SK-N-SH (cell line): Measurements from ENCODE around the gene ESF1. TPM values are rescaled to one million over a fixed set of nuclear protein-coding genes. Genes with fewer than 3 reads are reported as not detected.

Experiments used
- CTCF ChIA-PET: fragments of 300-600, 350-600 bp; formaldehyde crosslinking; extraction: SDS; loops from one replicate; lab custom pipeline; 2021; lab: Yijun Ruan, JAX
- POLR2A ChIA-PET: fragments of 350-600 bp; sonication (Branson Sonifier 250); formaldehyde crosslinking; extraction: SDS; loops from one replicate; lab custom pipeline; 2020; ENCODE audit warnings: antibody characterized with exemption, inconsistent platforms; lab: Yijun Ruan, JAX
- DNase-seq: peaks from one replicate; pipeline ENCODE4 v3.0.0; 2012
- H2AFZ ChIP-seq: fragments of 200-600 bp; sonication (generic); 2 replicates; pipeline ENCODE4 v1.8.1; 2016; ENCODE audit warnings: antibody characterized with exemption, mild to moderate bottlenecking, low read depth
- H3F3A ChIP-seq: fragments of 200-600 bp; sonication (generic); replicated peaks from 2 replicates; pipeline ENCODE3; 2016; ENCODE audit warnings: antibody characterized with exemption, mild to moderate bottlenecking; ENCODE audit not compliant: insufficient read depth
- H3K27ac ChIP-seq, 2 experiments: fragments of 200-500 bp in 1 of 2; fragments of 200-600 bp in 1 of 2; sonication (Bioruptor generic) in 1 of 2; sonication (generic), shearing (Covaris generic) in 1 of 2; 2 replicates each; pipeline versions ENCODE4 v1.5.1 to v1.6.1; 2014 to 2016; ENCODE audit warnings: low read depth in 2 of 2, inconsistent platforms in 1 of 2, low read length in 1 of 2, mild to moderate bottlenecking in 1 of 2, mixed read lengths in 1 of 2
- H3K27me3 ChIP-seq: fragments of 200-600 bp; sonication (generic), shearing (Covaris generic); 2 replicates; pipeline ENCODE4 v1.6.1; 2016; ENCODE audit warnings: mixed run types; ENCODE audit not compliant: insufficient read depth
- H3K36me3 ChIP-seq, 2 experiments: fragments of 200-500 bp in 1 of 2; fragments of 200-600 bp in 1 of 2; sonication (Bioruptor generic) in 1 of 2; sonication (generic) in 1 of 2; replicated peaks in 1 of 2; 2 replicates each; pipeline versions ENCODE3 to v1.5.1; 2014 to 2016; ENCODE audit warnings: low read length in 1 of 2, mild to moderate bottlenecking in 1 of 2; ENCODE audit not compliant: insufficient read depth in 2 of 2, control insufficient read depth in 1 of 2
- H3K4me1 ChIP-seq, 2 experiments: fragments of 200-500 bp in 1 of 2; fragments of 200-600 bp in 1 of 2; sonication (Bioruptor generic) in 1 of 2; sonication (generic), shearing (Covaris generic) in 1 of 2; 2 replicates each; pipeline versions ENCODE4 v1.5.1 to v1.6.1; 2014 to 2016; ENCODE audit warnings: low read depth in 1 of 2, low read length in 1 of 2, mixed run types in 1 of 2; ENCODE audit not compliant: insufficient read depth in 2 of 2, control insufficient read depth in 1 of 2
- H3K4me2 ChIP-seq: fragments of 200-600 bp; sonication (generic), shearing (Covaris generic); 2 replicates; pipeline ENCODE4 v1.6.1; 2017; ENCODE audit warnings: mixed run types
- H3K4me3 ChIP-seq, 2 experiments: fragments of 200-500 bp in 1 of 2; fragments of 200-600 bp in 1 of 2; sonication (Bioruptor generic) in 1 of 2; sonication (generic), shearing (Covaris generic) in 1 of 2; 2 replicates each; pipeline versions ENCODE4 v1.5.1 to v1.8.1; 2014 to 2016; ENCODE audit warnings: low read depth in 2 of 2, inconsistent platforms in 1 of 2, low read length in 1 of 2, mild to moderate bottlenecking in 1 of 2, mixed read lengths in 1 of 2, moderate library complexity in 1 of 2
- H3K79me2 ChIP-seq: fragments of 200-600 bp; sonication (generic); 2 replicates; pipeline ENCODE4 v1.8.1; 2017; ENCODE audit warnings: mild to moderate bottlenecking; ENCODE audit not compliant: insufficient read depth
- H3K9ac ChIP-seq: fragments of 200-600 bp; sonication (generic); 2 replicates; pipeline ENCODE4 v1.6.1; 2017; ENCODE audit warnings: mixed run types
- H3K9me2 ChIP-seq: fragments of 200-600 bp; sonication (generic); 2 replicates; pipeline ENCODE4 v1.6.1; 2017; ENCODE audit warnings: mixed run types
- H3K9me3 ChIP-seq: fragments of 200-600 bp; sonication (generic); 2 replicates; pipeline ENCODE4 v1.6.1; 2017; ENCODE audit warnings: mixed run types, mild to moderate bottlenecking, moderate library complexity
- H4K20me1 ChIP-seq: fragments of 200-600 bp; sonication (generic); 2 replicates; pipeline ENCODE4 v1.6.1; 2017; ENCODE audit warnings: mild to moderate bottlenecking, mixed run types; ENCODE audit not compliant: insufficient read depth
- JUND ChIP-seq: IDR thresholded peaks from 2 replicates; pipeline ENCODE4 v1.4.0; 2012
- NFIC ChIP-seq: IDR thresholded peaks from 2 replicates; pipeline ENCODE4 v1.4.0; 2012; ENCODE audit warnings: borderline replicate concordance
- RAD21 ChIP-seq: IDR thresholded peaks from 2 replicates; pipeline ENCODE4 v1.6.1; 2012; ENCODE audit warnings: mild to moderate bottlenecking, low read length
- RCOR1 ChIP-seq: fragments of 150-350 bp; IDR thresholded peaks from 2 replicates; pipeline ENCODE4 v1.6.1; 2017; ENCODE audit warnings: antibody characterized with exemption, low read length
- RFX5 ChIP-seq: IDR thresholded peaks from 2 replicates; pipeline ENCODE4 v1.6.1; 2012; ENCODE audit warnings: mild to moderate bottlenecking, improper control_type of control experiment, low read length
- RXRA ChIP-seq: IDR thresholded peaks from 2 replicates; pipeline ENCODE4 v1.4.0; 2012; ENCODE audit warnings: low read depth, mild to moderate bottlenecking, borderline replicate concordance
- SIN3A ChIP-seq: IDR thresholded peaks from 2 replicates; pipeline ENCODE4 v1.6.1; 2012; ENCODE audit warnings: low read depth, mild to moderate bottlenecking, low read length, moderate library complexity, borderline replicate concordance
- SMC3 ChIP-seq: IDR thresholded peaks from 2 replicates; pipeline ENCODE4 v1.6.1; 2012; ENCODE audit warnings: low read depth, low read length, improper control_type of control experiment
- TAF1 ChIP-seq: IDR thresholded peaks from 2 replicates; pipeline ENCODE4 v1.6.1; 2012; ENCODE audit warnings: low read depth, mild to moderate bottlenecking, low read length, moderate library complexity, borderline replicate concordance
- TCF12 ChIP-seq: IDR thresholded peaks from 2 replicates; pipeline ENCODE4 v1.4.0; 2012
- YY1 ChIP-seq: IDR thresholded peaks from 2 replicates; pipeline ENCODE4 v1.4.0; 2012; ENCODE audit warnings: low read depth, mild to moderate bottlenecking
- WGBS: methylation state at CpG from one replicate; pipeline ENCODE4 v1.1.6; 2017; ENCODE audit warnings: low lambda C conversion rate; 5-methylcytosine and 5-hydroxymethylcytosine counted together
- polyA plus RNA-seq, 3 experiments: library from polyadenylated mRNA; depleted of rRNA; stranded (reverse); fragments of >200 nt; gene quantifications; 2 replicates each; pipeline ENCODE4 v1.2.3, GENCODE V29; 2012
- TF ChIP-seq, protein P1 (sequence below): IDR thresholded peaks from 2 replicates; pipeline ENCODE4 v1.4.0; 2012; ENCODE audit warnings: low read depth, borderline replicate concordance
- TF ChIP-seq, protein P2 (sequence below): IDR thresholded peaks from 2 replicates; pipeline ENCODE4; 2012

ESF1 gene
- polyA plus RNA-seq, 1 of the 3 experiments (the other 2 are of a cell fraction) = 1.4 TPM

DNA sequence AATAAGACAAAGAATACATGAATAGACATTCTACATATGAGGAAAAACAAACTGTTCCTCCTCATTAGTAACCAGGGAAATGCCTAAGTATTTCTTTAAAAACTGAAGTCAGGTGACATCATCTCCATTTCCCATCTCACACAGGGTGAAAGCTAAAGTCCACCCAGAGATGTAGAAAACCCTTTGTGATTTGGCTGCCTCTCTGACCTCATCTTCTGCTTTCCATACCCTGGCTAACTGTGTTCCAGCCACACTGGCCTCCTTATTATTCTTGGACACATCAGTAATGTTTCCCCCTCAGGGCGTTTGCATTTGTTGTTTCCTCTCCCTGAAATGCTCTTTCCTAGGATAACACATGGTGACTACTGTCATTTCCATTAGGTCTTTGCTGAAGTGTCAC, 40.4 kb downstream of the ESF1 start:
- Histone ChIP-seq H3K4me1 (no peaks in the 10 kb centered on the region), H3K27ac (no peak overlapping the region), H3K4me2 (no peak overlapping the region), H4K20me1 (no peaks in the 10 kb centered on the region), H3K9ac (no peak overlapping the region), H3F3A (no peaks in the 10 kb centered on the region), H3K9me2 (no peaks in the 10 kb centered on the region), H3K9me3 (no peaks in the 10 kb centered on the region), H3K4me3 (no peak overlapping the region)
- POLR2A ChIA-PET = no interaction called here
- no peak for DNase-seq
- TF ChIP-seq RFX5 (no peak), NFIC (no peak), SIN3A (no peak), YY1 (no peak), SMC3 (no peak), JUND (no peak), TAF1 (no peak)
- TF ChIP-seq, protein P1, sequence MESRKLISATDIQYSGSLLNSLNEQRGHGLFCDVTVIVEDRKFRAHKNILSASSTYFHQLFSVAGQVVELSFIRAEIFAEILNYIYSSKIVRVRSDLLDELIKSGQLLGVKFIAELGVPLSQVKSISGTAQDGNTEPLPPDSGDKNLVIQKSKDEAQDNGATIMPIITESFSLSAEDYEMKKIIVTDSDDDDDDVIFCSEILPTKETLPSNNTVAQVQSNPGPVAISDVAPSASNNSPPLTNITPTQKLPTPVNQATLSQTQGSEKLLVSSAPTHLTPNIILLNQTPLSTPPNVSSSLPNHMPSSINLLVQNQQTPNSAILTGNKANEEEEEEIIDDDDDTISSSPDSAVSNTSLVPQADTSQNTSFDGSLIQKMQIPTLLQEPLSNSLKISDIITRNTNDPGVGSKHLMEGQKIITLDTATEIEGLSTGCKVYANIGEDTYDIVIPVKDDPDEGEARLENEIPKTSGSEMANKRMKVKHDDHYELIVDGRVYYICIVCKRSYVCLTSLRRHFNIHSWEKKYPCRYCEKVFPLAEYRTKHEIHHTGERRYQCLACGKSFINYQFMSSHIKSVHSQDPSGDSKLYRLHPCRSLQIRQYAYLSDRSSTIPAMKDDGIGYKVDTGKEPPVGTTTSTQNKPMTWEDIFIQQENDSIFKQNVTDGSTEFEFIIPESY = no peak
- TF ChIP-seq, protein P2, sequence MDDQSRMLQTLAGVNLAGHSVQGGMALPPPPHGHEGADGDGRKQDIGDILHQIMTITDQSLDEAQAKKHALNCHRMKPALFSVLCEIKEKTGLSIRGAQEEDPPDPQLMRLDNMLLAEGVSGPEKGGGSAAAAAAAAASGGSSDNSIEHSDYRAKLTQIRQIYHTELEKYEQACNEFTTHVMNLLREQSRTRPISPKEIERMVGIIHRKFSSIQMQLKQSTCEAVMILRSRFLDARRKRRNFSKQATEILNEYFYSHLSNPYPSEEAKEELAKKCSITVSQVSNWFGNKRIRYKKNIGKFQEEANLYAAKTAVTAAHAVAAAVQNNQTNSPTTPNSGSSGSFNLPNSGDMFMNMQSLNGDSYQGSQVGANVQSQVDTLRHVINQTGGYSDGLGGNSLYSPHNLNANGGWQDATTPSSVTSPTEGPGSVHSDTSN = no peak
- TF ChIP-seq, all 33 proteins: peak for 0
- Histone ChIP-seq H3K79me2 (no peaks in the 10 kb centered on the region), H3K27me3 (no peaks in the 10 kb centered on the region), H3K36me3 (peaks cover 26 to 34% of the 10 kb centered on the region in 2 experiments), H2AFZ (no peak overlapping the region)
- 89% methylated on average over 1 of the region's 1 CpG for WGBS
- CTCF ChIA-PET = interaction anchor here (2.1 kb wide), 1 partner anchor 27 kb away, joined by 6 read pairs; no protein-coding TSS in a partner anchor

DNA sequence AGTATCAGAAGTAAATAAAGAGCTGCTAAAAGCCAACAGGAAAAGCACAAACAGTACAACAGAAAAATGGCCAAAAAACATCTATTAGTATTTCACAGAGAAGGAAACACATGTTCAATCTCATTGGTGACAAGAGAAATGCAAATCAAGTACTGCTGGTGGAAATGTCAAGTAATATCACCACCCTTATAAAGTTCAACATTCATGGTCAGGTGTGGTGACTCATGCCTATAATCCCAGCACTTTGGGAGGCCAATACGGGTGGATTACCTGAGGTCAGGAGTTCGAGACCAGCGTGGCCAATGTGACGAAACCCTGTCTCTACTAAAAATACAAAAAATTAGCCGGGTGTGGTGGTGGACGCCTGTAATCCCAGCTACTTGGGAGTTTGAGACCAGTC, 42.8 kb downstream of the ESF1 start:
- Histone ChIP-seq H3K27ac (no peak overlapping the region), H3K9me2 (no peaks in the 10 kb centered on the region), H3K4me1 (no peaks in the 10 kb centered on the region), H3K27me3 (no peaks in the 10 kb centered on the region), H3F3A (no peaks in the 10 kb centered on the region), H4K20me1 (no peaks in the 10 kb centered on the region), H3K4me3 (no peak overlapping the region), H2AFZ (no peak overlapping the region), H3K36me3 (peaks cover 29 to 45% of the 10 kb centered on the region in 2 experiments), H3K79me2 (no peaks in the 10 kb centered on the region), H3K9me3 (no peaks in the 10 kb centered on the region), H3K4me2 (no peak overlapping the region), H3K9ac (no peak overlapping the region)
- TF ChIP-seq TCF12 = no peak
- TF ChIP-seq RAD21 = no peak
- TF ChIP-seq TAF1 = no peak
- no peak for TF ChIP-seq RXRA
- no peak for TF ChIP-seq RCOR1
- WGBS = 99% methylated on average over 6 of the region's 6 CpGs
- ChIA-PET CTCF (interaction anchor here (0.6 to 1.4 kb wide), 2 partner anchors 30 to 524 kb away, joined by 3 read pairs; no protein-coding TSS in a partner anchor), POLR2A (no interaction called here)
- no peak for DNase-seq
